H1 (cell line): Measurements from ENCODE around the gene DCLRE1A.

Experiments used
- ASH2L ChIP-seq: fragments of 200-600, 300-600 bp; sonication (generic); IDR thresholded peaks from one replicate; pipeline ENCODE4 v1.7.1; 2017; ENCODE audit warnings: low read length
- CHD2 ChIP-seq: IDR thresholded peaks from 2 replicates; pipeline ENCODE4 v1.6.1; 2012; ENCODE audit warnings: low read length, improper control_type of control experiment
- CTCF ChIP-seq, 3 experiments: IDR thresholded peaks; 1 replicate in 2 of 3; 2 replicates in 1 of 3; pipeline versions ENCODE4 v1.5.1 to v1.6.1; 2011; ENCODE audit warnings: low read length in 3 of 3, mild to moderate bottlenecking in 3 of 3, inconsistent platforms in 2 of 3, low read depth in 1 of 3, moderate library complexity in 1 of 3; ENCODE audit not compliant: insufficient read depth in 1 of 3; ENCODE audit errors: control extremely low read depth in 1 of 3
- HDAC2 ChIP-seq, 2 experiments: fragments of 300-600 bp in 1 of 2; sonication (generic) in 1 of 2; IDR thresholded peaks; 2 replicates each; pipeline ENCODE4 v1.6.1; 2011 to 2012; ENCODE audit warnings: low read depth in 2 of 2, low read length in 2 of 2, mild to moderate bottlenecking in 2 of 2, moderate library complexity in 2 of 2, borderline replicate concordance in 1 of 2, inconsistent platforms in 1 of 2
- HDAC6 ChIP-seq: IDR thresholded peaks from one replicate; pipeline ENCODE4 v1.7.1; 2012; ENCODE audit warnings: low read depth, mild to moderate bottlenecking, inconsistent platforms, low read length, moderate library complexity
- JUN ChIP-seq: IDR thresholded peaks from 2 replicates; pipeline ENCODE4 v1.6.1; 2011; ENCODE audit warnings: low read depth, mild to moderate bottlenecking, improper control_type of control experiment, low read length
- MAX ChIP-seq: IDR thresholded peaks from 2 replicates; pipeline ENCODE4 v1.6.1; 2012; ENCODE audit warnings: inconsistent platforms
- POLR2A ChIP-seq, 2 experiments: IDR thresholded peaks; 1 replicate in 1 of 2; 2 replicates in 1 of 2; pipeline ENCODE4 v1.6.1; 2011; ENCODE audit warnings: low read depth in 2 of 2, low read length in 2 of 2, mild to moderate bottlenecking in 2 of 2; ENCODE audit errors: control extremely low read depth in 1 of 2
- RAD21 ChIP-seq, 2 experiments: IDR thresholded peaks in 1 of 2; conservative IDR thresholded peaks in 1 of 2; 2 replicates each; pipeline ENCODE4 v1.6.1; 2011; ENCODE audit warnings: low read depth in 2 of 2, low read length in 2 of 2, improper control_type of control experiment in 1 of 2, inconsistent platforms in 1 of 2, mild to moderate bottlenecking in 1 of 2, moderate library complexity in 1 of 2
- SIX5 ChIP-seq: IDR thresholded peaks from 2 replicates; pipeline ENCODE4 v1.6.1; 2011; ENCODE audit warnings: mild to moderate bottlenecking, low read depth, low read length
- SUZ12 ChIP-seq: fragments of 200-600 bp; sonication (generic); IDR thresholded peaks from 2 replicates; pipeline ENCODE4 v1.6.1; 2012; ENCODE audit warnings: mild to moderate bottlenecking, inconsistent platforms, low read length, moderate library complexity, mixed read lengths
- TBP ChIP-seq: IDR thresholded peaks from 2 replicates; pipeline ENCODE4 v1.6.1; 2011; ENCODE audit warnings: low read depth, low read length, improper control_type of control experiment
- ZNF274 ChIP-seq: IDR thresholded peaks from 2 replicates; pipeline ENCODE4 v1.7.0; 2012; ENCODE audit warnings: low read length, borderline replicate concordance; ENCODE audit errors: extremely low read depth

- TF ChIP-seq JUN, result no peak
- no peak for TF ChIP-seq TBP
- no peak for TF ChIP-seq ASH2L
- TF ChIP-seq SUZ12, result no peak
- no peak for TF ChIP-seq HDAC6
- TF ChIP-seq RAD21 (IDR thresholded peaks at IDR 0.05 in 1 of 2, conservative IDR thresholded peaks at IDR 0.05 in 1 of 2; ENCODE audit: low read depth in 2 of 2, low read length in 2 of 2), result no peak
- TF ChIP-seq CHD2, result no peak
- no peak for TF ChIP-seq ZNF274
- TF ChIP-seq POLR2A (IDR thresholded peaks at IDR 0.05; ENCODE audit: control extremely low read depth in 1 of 2, low read depth in 2 of 2, low read length in 2 of 2), result no peak
- no peak for TF ChIP-seq HDAC2 (IDR thresholded peaks at IDR 0.05; ENCODE audit: borderline replicate concordance in 1 of 2, low read depth in 2 of 2, low read length in 2 of 2)
- no peak for TF ChIP-seq SIX5
- TF ChIP-seq MAX, result no peak
- TF ChIP-seq CTCF (IDR thresholded peaks at IDR 0.05; ENCODE audit: control extremely low read depth in 1 of 3, insufficient read depth in 1 of 3, low read depth in 1 of 3, low read length in 3 of 3), result no peak
Measured at GRCh38 chr10:113876461-113876860, 22.6 kb upstream of the DCLRE1A start.
